Heart right ventricle (tissue), 16 donors: Measurements from ENCODE around the gene DGKE. TPM values are rescaled to one million over a fixed set of nuclear protein-coding genes. Genes with fewer than 3 reads are reported as not detected.

Experiments used
- ATAC-seq, 8 donors: fragments of 200-7000 bp; cut with Tn5 transposase; one replicate each; pipeline ENCODE4 v1.9.1; 2020; ENCODE audit warnings: mild to moderate bottlenecking in 8 of 8, moderate library complexity in 8 of 8, moderate number of reproducible peaks in 1 of 8
- DNase-seq, 2 donors: peaks; one replicate each; pipeline ENCODE4 v3.0.0-alpha.2; 2020
- H3K27ac ChIP-seq, 10 donors: fragments of 200-600 bp; sonication (generic) in 2 of 10; one replicate each; pipeline versions ENCODE4 v1.5.0 to v1.8.0; 2020 to 2022; ENCODE audit warnings: mild to moderate bottlenecking in 3 of 10
- H3K27me3 ChIP-seq, 7 donors: fragments of 200-600 bp; one replicate each; pipeline ENCODE4 v1.8.0; 2021 to 2022; ENCODE audit warnings: mild to moderate bottlenecking in 2 of 7
- H3K36me3 ChIP-seq, 9 donors: fragments of 200-600 bp; sonication (generic) in 1 of 9; one replicate each; pipeline versions ENCODE4 v1.5.0 to v1.8.0; 2020 to 2022; ENCODE audit warnings: mild to moderate bottlenecking in 2 of 9
- H3K4me1 ChIP-seq, 9 donors: fragments of 200-600 bp; sonication (generic) in 1 of 9; one replicate each; pipeline versions ENCODE4 v1.5.0 to v1.8.0; 2020 to 2022; ENCODE audit warnings: mild to moderate bottlenecking in 4 of 9
- H3K4me3 ChIP-seq, 10 donors: fragments of 200-600 bp; sonication (generic) in 2 of 10; one replicate each; pipeline versions ENCODE4 v1.5.0 to v1.8.0; 2020 to 2022; ENCODE audit warnings: mild to moderate bottlenecking in 7 of 10, moderate library complexity in 2 of 10
- H3K9me3 ChIP-seq, 11 donors: fragments of 200-600 bp in 10 of 11; sonication (generic) in 2 of 11; one replicate each; pipeline versions ENCODE4 v1.5.0 to v1.8.0; 2013 to 2022; ENCODE audit warnings: mild to moderate bottlenecking in 2 of 11, control low read depth in 1 of 11, moderate library complexity in 1 of 11
- CTCF ChIP-seq, 9 donors: fragments of 200-600 bp; sonication (generic) in 2 of 9; IDR thresholded peaks; one replicate each; pipeline versions ENCODE4 v1.5.0 to v1.8.0; 2021 to 2022; ENCODE audit warnings: antibody characterized with exemption in 9 of 9, mild to moderate bottlenecking in 5 of 9, moderate library complexity in 1 of 9
- WGBS, 2 donors: extraction: QIAGEN DNeasy Blood & Tissue Kit; methylation state at CpG; one replicate each; pipeline ENCODE4 v1.1.7; 2013; ENCODE audit warnings: inconsistent platforms in 1 of 2; 5-methylcytosine and 5-hydroxymethylcytosine counted together
- intact Hi-C, 10 donors: fragments of 100-400 bp; cut with DNase I; formaldehyde crosslinking; loops; one replicate each; pipeline versions ENCODE4 v1.11.1 to v1.14.2; 2022
- polyA plus RNA-seq, 2 donors: library from polyadenylated mRNA; stranded (reverse); fragments of 200-250 nt; gene quantifications; one replicate each; pipeline ENCODE4 v1.2.3, GENCODE V29; 2013
- total RNA-seq, 10 donors: library from RNA; stranded (reverse); fragmentation: NEBNext Ultra II Directional in 3 of 10; extraction: Animal tissue kit (Norgen Biotek cat#: 25700) in 3 of 10; gene quantifications; one replicate each; pipeline versions ENCODE4 v1.2.1 to v1.2.4, GENCODE V29; 2021 to 2023
- donor health status: Arrhythmogenic right ventricular cardiomyopathy.
- donor health status: ischemic (EF 13 %, LVEDD 7.1; RV severe dilation, severe dysfunction).
- donor health status: healthy with polysubstance abuse.
- donor health status: DM: no; HTN: yes; CAD: no.
- donor health status: DM: no; HTN: no; CAD: no.
- donor health status: ischemic (EF 25% LVEDD 6.9; RV normal size, moderate dysfunction).
- donor health status: ischemic (EF 25% LVEDD 5.7; RV mildly dilated, moderate dysfunction).
- donor health status: healthy.
- donor health status: DM: yes; HTN: yes; CAD: no.
- donor health status: Ischemic cardiomyopathy.
- donor health status: ischemic (EF 35%, LVEDD 5.7; RV mildly dilated, moderate dysfunction).
- donor health status: nonischemic (EF 11% LVEDD 7.7; RV severe dilation, severe dysfunction).
- donor health status: DM: yes; HTN: yes; CAD: no.
- donor health status: PGD.
- donor health status: ischemic (EF 29% LVEDD 5.4; RV normal size, mild dysfunction).
- donor health status: nonischemic (EF 23%, LVEDD 6.1; RV moderate dilation, normal function).

DGKE gene
- total and polyA plus RNA-seq, 12 donors = 0.71 to 5.3 (median 2.7) TPM

- Histone ChIP-seq H3K36me3 (peaks cover 0 to 11% (median 0%) of the 10 kb centered on the region in 9 donors), H3K27me3 (no peaks in the 10 kb centered on the region), H3K4me1 (peaks cover 0 to 11% (median 0%) of the 10 kb centered on the region in 9 donors), H3K27ac (no peak overlapping the region), H3K9me3 (peaks cover 0 to 5% (median 0%) of the 10 kb centered on the region in 11 donors), H3K4me3 (no peak overlapping the region)
- 95 to 96% methylated on average over 3 of the region's 3 CpGs for WGBS, 2 donors
- intact Hi-C loops = no loop called here
- TF ChIP-seq CTCF (IDR thresholded peaks at IDR 0.05) = no peak
- DNase-seq (no peak), ATAC-seq (no peak)
These were observed 47.8 kb downstream of the DGKE start for GRCh38 chr17:56881685-56882295.

DNA sequence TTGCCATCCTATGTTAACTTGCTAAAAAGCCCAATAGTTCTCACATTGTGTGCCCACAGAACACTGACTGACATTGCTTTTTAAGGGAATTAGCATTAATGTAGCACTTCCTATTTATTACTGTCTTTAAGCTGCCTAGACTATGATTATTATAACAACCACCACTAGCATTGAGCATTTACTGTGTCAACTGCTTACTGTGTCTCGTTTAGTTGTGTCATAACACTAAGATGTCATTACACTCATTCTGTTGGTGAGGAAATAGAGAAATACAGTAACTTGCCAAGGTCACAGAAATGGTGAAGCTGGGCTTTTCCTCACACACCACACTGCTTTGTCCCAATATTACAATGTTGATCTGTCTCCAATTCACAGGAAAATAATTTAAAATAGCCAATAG, 49.7 kb downstream of the DGKE start:
- Histone ChIP-seq H3K36me3 (peaks cover 0 to 28% (median 12%) of the 10 kb centered on the region in 9 donors), H3K27me3 (no peaks in the 10 kb centered on the region), H3K4me3 (no peak overlapping the region), H3K9me3 (peaks cover 0 to 12% (median 4%) of the 10 kb centered on the region in 11 donors), H3K27ac (no peak overlapping the region), H3K4me1 (peaks cover 0 to 10% (median 0%) of the 10 kb centered on the region in 9 donors)
- intact Hi-C loops = no loop called here
- TF ChIP-seq CTCF (IDR thresholded peaks at IDR 0.05) = no peak
- 63 to 64% methylated on average over 1 of the region's 1 CpG for WGBS, 2 donors
- DNase-seq (no peak), ATAC-seq (no peak)

GRCh38 chr17:56884483-56885311, 50.7 kb downstream of the DGKE start:
- WGBS, 2 donors = 92 to 94% methylated on average over 6 of the region's 6 CpGs
- H3K9me3 ChIP-seq = peaks cover 0 to 16% (median 4%) of the 10 kb centered on the region in 11 donors
- peaks cover 0 to 10% (median 0%) of the 10 kb centered on the region in 9 donors for H3K4me1 ChIP-seq
- H3K36me3 ChIP-seq = peaks cover 0 to 39% (median 12%) of the 10 kb centered on the region in 9 donors
- DNase-seq (no peak), ATAC-seq (no peak)
- intact Hi-C loops = no loop called here
- H3K4me3 ChIP-seq = no peak overlapping the region
- no peak overlapping the region for H3K27ac ChIP-seq
- no peak for TF ChIP-seq CTCF (IDR thresholded peaks at IDR 0.05)
- H3K27me3 ChIP-seq = no peaks in the 10 kb centered on the region

- 62 to 78% methylated on average over 2 of the region's 2 CpGs for WGBS, 2 donors
- peaks cover 0 to 45% (median 12%) of the 10 kb centered on the region in 9 donors for H3K36me3 ChIP-seq
- no peak overlapping the region for H3K27ac ChIP-seq
- no peak overlapping the region for H3K4me3 ChIP-seq
- DNase-seq (no peak), ATAC-seq (no peak)
- intact Hi-C loops = no loop called here
- no peak for TF ChIP-seq CTCF (IDR thresholded peaks at IDR 0.05)
- H3K4me1 ChIP-seq = peaks cover 0 to 5% (median 0%) of the 10 kb centered on the region in 9 donors
- peaks cover 0 to 16% (median 4%) of the 10 kb centered on the region in 11 donors for H3K9me3 ChIP-seq
- no peaks in the 10 kb centered on the region for H3K27me3 ChIP-seq
These were observed 51.3 kb downstream of the DGKE start for GRCh38 chr17:56885312-56885657.
